Endothelial cell of hepatic sinusoid (primary cell): Measurements from ENCODE around the gene GRM4.
"Not testable (repeated sequence)": the region's sequence is repeated elsewhere in the genome, so short reads cannot be mapped to it uniquely, and the experiment has no call there.

Source experiments
- in situ Hi-C: cut with HindIII; loops from 2 replicates; pipeline ENCODE4 v1.10.0; 2017; ENCODE audit warnings: low sequenced_read_pairs

The GRM4 gene

DNA sequence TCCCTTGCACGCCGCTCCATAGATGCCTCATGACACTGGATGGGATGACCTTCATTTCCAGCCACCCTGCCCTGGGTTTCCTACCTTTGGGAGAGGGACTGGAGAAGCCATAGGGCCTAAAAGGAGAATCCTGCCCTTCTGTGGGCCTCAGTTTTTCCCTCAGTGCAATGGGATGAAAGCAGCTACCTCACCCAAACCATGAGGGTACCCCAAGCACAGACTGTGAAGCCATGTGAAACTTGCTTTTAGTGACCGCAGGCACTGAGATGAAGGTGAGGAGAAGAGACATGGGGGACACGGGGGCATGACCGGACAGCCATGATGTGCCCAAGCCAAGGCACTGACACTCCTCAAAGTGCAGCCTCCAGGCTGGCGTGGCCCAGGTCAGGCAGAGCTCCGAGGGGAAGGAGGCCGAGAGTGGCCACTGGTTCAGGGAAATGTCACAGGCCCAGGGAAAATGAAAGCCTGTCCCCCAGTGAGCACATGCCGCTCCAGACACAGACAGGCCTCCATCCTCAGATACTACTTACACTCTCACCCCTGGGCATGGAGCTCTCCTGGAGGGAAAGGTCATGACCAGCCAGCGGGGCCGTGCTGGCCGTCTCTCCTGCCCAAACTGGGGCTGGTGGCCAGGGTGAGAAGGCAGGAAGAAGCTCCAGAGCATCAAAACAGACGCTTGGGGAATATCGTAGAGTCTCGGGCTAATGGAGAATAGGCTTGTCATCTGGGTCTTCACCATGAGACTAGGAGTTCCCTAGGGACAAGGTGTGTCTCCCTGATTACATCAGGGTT, 116.2 kb downstream of the GRM4 start:
- in situ Hi-C loops, result no loop called here

DNA sequence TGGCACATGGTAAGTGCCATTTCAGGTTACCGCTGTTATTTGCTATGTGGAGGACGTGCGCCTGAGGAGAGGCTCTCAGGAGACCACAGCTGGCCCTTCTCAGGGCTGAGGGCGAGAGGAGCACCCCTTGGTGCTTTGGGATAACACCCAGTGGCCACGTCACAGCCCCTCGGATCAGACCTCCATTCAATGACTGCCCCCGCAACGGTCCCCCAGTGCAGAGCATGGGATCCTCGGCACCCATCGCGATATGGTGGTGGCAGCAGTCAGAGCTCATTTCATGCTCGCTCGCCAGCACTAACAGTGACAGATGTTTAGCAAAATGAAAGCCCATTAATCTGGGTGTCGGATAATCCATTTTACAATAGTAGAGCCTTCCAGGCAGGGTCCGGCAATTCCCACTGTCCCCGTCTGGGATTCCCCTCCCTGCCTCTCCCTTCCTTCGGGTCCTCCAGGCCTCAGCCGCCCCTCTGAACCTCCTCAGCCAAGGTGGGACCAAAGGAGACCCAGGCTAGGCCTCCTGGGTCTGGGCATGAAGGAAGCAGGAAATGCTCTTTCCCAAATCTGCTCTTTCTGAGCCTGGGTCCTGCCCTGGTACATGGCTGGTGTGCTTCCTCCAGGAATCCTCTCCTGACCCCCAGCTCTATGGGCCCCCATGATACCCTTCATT, 117.1 kb downstream of the GRM4 start:
- in situ Hi-C loops, result no loop called here

DNA sequence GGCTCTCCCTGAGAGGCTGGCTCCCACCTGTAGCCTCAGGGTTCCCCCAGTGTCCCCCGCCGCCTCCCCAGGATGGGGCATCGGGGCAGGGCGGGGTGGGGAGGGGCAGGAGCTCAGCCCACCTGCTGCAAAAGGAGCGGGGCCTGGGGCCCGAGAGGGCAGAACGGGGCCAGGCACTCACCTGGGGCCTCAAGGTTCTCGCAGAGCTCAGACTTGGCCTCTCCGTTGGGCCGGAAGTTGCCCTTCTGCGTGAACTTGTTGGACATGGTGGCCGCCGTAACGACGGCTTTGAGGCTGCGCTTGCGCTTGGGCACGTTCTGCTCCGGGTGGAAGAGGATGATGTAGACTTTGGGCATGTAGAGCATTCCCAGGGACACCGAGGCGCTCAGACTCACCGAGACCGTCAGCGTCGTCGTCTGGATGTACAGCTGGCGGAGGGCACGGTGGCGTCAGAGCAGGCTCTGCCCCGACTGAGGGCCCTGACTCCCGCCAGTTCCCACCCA, 117.9 kb downstream of the GRM4 start:
- in situ Hi-C loops, result no loop called here

DNA sequence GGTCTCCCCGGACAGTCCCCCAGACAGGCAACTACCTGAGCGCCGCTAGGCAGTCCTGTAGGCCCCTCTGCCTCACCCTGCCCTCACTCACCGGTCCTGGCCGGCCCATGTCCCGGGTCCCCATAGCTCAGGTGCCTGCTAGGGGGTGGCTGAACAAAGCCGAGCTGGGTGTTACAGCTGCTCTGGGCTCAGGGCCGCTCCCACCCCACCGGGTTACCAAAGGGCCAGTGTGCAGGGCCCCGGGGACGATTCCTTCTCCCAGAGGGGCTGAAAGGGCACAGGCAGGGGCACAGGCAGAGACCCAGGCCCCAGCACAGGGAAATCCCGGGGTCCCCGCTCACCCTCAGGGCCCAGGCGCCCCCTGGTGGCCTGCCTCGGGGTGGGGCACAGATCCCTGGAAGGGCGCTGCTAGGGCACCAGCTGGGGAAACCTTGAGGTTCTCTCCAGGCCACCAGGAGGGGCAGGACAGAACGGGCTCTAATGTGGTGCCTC, 118.4 kb downstream of the GRM4 start:
- in situ Hi-C loops, result no loop called here

DNA sequence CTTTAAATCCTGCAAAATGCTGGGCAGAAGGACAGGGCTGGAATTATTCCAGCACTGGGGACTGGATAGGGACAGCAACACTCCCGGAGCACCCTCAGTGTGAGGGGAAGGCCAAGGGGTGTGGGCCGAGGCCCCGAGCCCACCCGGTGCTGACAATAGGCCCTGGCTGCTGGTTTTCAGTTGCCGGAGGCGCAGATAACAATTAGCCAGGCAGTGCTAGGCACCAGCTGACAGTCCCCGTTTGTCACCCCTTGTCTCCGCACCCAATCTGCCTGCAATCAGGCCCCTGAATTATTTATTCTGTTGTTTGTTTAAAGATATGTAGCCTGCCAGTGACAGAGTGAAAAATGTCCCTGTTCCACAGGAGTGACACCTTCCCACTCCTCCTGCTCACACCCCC, 120.0 kb downstream of the GRM4 start:
- in situ Hi-C loops, result no loop called here

DNA sequence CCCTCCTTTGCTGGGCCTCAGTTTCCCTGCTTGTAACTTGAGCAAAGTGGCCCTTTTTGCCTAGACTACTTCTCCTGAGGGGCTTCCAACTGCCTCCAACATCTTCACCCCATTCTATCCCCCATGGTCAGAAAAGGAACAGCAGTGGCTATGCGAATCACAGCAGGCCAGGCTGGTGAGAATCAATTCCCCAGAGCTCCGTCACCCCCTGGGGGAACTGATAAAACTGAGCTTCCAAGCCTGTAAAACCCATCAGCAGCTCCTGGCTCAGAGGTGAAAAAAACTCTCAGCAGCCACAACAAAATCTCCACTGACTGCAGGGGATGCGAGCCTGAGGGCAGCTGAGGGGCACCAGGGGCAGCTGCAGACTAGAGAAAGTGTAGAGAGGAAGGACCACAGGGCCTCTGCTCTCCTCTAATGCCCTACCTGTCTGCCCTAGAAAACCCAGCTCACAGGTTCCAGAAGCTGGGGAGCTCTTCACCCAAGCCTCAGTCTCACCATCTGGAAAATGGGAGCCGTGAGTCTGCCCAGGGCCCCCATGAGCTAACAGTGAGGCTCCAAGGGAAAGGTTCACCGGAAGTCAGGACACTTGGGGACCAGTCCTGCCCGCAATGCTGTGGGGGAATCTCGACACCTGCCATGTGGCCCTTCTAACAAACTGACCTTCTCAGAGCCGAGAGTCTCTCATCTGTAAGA, 120.6 kb downstream of the GRM4 start:
- in situ Hi-C loops, result no loop called here

DNA sequence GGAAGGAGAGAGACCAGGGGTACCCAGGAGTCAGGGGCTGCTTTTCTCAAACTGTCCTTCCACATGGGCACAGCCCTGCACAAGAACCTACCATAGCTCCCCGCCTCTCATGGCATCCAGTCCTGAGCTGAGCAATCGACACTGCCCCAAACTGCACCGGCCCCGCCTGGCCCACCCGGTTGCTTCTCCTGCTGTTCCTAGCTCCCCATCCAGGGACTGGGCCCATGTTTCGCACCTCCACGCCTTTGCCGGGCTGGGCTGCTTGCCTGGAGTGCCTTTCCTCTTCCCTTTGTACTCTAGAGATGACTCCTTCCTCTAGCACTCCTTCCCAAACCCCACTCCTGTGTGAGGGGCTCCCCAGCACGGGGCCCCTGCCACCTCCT, 123.0 kb downstream of the GRM4 start:
- in situ Hi-C loops, result no loop called here

DNA sequence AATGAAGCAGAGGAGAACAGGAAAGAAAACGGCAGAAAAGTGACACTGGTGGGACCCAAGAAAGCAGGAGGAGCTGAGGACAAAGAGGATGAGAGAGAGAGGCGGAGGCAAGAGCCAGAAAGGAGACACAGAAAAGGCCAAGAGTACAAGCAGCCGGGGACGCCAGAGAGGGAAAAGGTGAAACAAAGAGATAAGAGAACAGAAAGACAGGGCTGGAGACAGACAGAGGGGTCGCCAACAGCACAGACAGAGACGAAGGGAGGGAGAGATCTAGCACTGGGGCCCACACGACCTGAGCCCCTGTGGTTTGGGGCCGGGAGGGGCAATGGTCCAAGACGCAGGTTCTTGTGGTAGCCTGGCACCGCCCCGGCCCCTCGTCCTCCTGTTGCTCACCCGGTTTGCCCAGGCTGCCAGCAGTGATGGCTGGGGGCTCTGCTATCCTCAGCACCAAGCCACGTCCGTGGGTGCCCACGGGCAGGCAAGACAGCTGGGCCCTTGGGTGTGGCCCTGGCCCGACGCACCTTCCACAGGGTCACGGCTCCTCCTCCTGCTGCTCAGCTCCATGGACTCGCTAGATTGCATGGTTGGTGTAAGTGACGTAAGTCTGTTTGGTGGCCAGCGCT, 123.5 kb downstream of the GRM4 start:
- in situ Hi-C loops, result no loop called here

DNA sequence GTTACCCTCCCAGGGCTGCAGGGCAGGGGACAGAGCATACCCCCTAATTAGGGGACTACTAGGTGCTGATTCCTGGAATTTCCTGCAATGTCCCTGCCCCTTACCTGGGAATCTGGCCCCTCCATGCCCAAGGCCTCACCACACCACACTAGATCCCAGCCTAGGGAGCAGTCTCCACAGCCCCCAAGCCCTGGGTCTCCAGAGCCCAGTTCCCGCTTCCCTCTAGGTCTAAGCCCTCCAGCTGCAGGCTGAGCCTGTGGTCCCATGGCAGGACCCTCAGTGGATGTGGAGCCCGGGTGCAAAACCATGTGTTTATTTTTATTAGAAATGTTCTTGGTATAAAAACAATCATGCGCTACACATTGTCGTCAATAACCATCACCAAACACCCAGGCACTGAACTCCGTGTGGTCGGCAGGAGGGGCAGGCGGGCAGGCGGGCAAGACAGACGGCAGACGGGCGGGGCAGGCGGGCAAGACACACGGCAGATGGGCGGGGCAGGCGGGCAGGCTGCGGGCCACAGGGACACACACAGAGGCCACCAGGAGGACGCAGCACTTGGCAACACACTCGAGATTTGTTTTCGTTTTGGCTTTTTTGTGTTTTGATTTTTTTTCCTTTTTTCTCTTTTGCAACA, 124.2 kb downstream of the GRM4 start:
- in situ Hi-C loops, result no loop called here

DNA sequence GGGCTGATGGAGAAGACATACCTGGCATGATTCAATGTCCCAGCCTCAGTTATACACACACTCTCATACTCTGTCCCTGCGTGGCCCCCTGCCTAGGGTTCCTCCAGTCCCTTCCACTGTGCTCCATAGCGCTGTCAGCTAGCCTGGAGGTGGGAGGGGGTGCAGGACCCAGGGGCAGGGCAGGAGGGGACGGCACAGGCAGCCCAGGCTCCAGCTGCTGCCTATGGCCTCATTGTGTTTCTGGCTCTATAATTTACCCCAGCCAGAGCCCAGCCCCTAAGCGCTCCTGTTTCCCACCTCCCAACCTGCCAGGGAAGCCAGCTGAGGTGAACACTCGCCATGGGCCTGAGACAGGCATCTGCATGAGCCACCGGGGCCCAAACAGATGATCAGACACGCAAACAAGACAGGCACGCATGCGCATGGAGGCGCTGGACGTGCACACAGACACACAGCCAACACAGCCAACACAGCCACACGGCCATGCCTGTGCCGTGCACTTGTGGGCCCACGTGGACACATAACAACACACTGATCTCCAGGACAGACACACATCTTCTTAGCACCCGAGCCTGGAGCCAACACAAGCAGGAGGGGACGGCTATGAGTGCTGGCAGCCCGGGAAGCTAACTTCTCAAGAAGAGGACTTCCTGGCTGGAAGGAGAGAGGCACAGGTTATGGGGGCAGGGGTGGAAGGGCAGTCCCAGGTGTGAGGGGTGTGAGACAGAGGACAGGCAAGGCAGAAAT, 124.9 kb downstream of the GRM4 start:
- in situ Hi-C loops, result no loop called here

DNA sequence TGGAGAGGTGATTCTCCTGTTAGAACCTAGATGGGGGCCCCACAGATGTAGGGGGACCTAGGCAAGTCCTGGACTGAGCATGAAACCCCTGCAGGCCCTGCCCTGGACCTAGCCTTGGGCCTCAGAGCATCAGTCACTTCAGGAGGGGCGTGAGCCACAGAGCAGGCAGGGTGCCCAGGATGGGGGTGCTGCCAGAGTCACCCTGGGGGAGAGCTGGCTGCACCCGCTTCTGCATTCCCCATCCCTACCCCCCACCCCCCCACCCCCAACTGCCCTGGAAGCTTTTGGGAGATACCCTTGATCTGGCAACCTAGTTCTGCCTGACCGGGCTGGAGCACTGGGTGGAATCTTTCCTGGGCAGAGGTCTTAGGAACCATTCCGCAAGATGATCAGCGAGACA, 125.6 kb downstream of the GRM4 start:
- in situ Hi-C loops, result no loop called here

DNA sequence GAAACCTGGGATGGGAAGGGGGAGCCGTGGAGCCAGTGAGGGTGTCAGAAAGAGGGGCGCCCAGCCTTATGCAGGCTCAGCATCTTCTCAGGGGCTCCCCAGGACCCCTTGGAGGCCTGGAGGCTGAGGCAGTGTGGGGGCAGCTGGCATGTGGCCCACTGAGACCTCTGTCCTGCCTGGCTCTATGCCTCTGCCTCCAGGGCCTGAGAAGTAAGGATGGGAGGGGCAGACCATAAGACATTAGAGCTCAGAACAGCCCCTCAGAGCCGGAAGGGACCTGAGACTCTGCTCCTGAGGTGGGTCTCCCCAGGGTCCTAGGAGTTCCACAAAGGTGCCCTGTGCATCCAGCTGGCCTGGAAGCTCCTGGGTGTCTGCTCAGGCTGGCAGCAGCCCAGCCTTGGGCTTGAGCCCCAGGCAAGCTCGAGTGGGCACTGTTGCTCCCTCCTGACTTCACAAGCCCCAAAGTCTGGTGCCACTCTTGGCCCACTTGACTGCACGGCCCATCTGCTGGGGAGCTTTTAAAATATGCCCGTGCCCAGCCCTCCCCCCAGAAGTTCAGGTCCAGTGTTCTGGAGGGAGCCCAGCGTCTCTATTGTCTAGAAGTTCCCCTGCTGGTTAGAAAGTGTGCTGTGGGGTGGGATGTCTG, 126.8 kb downstream of the GRM4 start:
- in situ Hi-C loops, result no loop called here

DNA sequence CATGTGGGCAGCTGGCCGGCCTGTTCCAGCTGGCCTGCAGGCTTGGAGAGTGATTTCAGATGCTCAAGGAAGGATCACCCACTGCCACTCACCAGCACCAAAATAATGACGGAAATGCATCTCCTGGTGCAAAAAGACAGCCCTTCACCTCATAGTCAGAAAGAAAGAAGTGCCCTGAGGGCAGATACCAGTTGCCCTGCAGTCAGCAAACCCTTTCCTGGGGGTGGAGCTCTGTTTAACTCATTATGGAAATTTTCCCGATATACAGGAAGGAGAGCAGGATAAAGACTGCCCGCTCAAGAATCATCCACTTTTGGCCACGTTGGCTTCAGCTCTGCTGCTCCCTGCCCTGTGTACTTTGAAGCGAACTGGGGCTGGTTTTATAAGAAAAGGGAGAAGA, 127.9 kb downstream of the GRM4 start:
- in situ Hi-C loops, result no loop called here

DNA sequence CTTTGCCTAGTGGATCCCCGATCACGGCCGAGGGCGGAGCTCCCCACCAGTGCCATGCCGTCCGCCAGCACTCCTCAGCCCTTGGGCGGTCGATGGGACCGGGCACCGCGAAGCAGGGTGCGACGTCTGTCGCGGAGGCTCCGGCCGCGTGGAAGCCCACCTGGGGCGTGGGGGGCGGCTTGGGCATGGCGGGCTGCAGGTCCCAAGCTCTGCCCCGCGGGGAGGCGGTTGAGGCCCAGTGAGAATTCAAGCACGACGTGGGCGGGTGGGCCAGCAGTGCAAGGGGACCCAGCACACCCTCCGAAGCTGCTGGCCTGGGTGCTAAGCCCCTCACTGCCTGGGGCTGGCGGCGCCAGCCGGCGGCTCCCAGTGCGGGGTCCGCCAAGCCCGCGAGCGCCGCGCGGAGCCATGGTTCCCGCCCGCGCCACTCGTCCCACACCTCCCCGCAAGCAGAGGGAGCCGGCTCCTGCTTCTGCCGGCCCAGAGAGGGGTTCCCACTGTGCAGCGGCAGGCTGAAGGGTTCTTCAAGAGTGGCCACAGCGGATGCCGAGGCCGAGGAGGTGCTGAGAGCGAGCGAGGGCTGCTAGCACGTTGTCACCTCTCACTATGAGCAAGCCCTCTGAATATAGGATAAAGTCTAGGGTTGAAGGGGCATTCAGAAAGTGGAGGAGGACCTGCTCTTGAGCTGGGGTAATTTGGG, 128.6 kb downstream of the GRM4 start:
- in situ Hi-C loops, result no loop called here

DNA sequence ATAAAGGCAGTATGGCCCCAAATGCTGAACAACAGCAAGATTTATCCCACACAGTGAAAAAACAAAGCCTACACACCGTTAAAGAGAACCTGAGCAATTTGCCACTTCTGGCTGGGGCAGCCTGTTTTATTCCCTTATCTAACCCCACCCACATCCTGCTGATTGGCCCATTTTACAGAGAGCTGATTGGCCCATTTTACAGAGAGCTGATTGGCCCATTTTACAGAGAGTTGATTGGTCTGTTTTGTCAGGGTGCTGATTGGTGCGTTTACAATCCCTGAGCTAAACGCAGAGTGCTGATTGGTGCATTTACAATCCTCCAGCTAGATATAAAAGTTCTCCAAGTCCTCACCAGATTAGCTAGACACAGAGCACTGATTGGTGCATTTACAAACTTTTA, 129.3 kb downstream of the GRM4 start:
- in situ Hi-C loops, result not testable (repeated sequence)

DNA sequence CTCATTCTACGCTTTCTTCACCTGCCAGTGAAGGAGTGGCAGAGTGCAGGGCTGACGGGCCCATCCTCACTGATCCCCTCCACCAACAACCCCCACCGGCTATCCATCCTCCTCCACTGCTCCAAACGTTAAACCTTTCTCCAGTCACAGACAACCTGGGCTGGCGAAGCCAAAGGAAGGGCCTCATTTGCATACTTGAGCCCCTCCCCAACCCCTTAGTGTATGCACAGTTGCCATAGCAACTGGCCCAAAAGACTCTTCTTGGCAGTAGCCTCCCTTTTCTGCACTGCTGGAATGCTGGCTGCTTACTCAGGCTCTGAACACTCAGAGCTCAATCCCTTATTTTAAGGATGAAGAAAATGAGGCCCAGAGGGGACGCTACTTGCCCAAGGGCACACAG, 130.3 kb downstream of the GRM4 start:
- in situ Hi-C loops, result no loop called here

DNA sequence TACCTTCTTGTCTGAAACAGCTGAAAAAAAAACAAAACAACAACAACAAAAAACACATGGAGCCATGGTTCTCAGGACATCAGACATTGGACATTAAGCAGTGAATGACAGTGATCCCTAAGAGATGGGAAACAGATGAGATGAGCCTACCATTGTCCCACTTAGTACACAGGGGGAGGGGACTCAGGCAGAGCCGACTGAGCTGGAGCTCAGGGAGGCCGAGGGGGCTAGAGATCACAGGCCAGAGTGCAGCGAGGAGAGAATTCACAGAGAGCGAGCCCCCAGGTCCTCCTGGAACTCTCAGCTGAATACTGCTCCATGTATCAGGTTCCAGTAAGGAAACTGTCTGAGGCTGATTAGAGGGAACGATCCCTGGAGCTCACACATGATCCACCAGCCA, 134.6 kb downstream of the GRM4 start:
- in situ Hi-C loops, result no loop called here

DNA sequence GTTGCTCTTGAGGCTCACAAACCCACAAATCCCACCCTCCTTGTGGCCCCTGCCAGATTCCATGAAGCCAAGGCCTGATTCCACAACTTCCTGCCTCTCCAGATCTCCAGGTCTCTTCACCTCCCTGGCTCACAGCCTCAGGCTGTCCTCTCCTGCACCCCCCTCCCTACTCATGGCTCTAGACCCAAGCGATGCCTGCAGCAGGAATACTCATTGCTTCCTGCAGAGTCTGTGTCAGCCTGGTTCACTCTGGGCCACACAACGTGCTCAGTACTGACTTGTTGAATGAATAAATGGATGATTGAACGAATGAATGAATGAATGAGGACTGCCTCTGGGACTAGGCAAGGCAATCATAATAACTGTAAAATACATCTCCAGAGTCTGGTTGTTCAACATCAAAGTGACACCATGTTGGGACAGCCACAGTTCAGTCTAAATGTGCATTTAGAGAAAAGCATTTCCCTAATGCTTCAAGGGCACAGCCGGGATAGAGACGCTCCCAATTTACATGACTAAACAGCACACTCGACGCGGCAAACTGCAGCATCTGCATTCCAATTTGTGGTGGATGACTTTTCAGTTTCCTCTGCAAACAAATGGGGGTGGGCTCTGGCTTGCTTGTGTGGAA, 139.9 kb downstream of the GRM4 start:
- in situ Hi-C loops, result loop anchor here (5.0 kb wide), 1 partner anchor 124 kb away; no protein-coding TSS in a partner anchor
